GM13976 (cell line): ENCODE results near the gene VAPB.

Experiments used
- DNase-seq: peaks from one replicate; pipeline ENCODE4 v3.0.0; 2012; ENCODE audit warnings: low spot score
- CTCF ChIP-seq: IDR thresholded peaks from 2 replicates; pipeline ENCODE4 v1.5.1; 2012; ENCODE audit warnings: borderline replicate concordance, mild to moderate bottlenecking; ENCODE audit not compliant: insufficient read depth; ENCODE audit errors: extremely low read depth, missing control alignments, control extremely low read depth
- in situ Hi-C: fragments of 300-500 bp; cut with MboI; formaldehyde crosslinking; loops from one replicate; pipeline ENCODE4 v1.12.0; 2022; ENCODE audit warnings: low sequenced_read_pairs, mixed read lengths, inconsistent platforms; ENCODE audit not compliant: unreplicated experiment

The VAPB gene

GRCh38 chr20:58436868-58437645 is 48.0 kb downstream of the VAPB start:
- in situ Hi-C loops, result no loop called here
- no peak for DNase-seq
- TF ChIP-seq CTCF, result no peak

- DNase-seq, result no peak
- TF ChIP-seq CTCF, result no peak
- in situ Hi-C loops, result no loop called here
Observed at GRCh38 chr20:58438970-58439808, 50.2 kb downstream of the VAPB start.

- TF ChIP-seq CTCF, result no peak
- in situ Hi-C loops, result no loop called here
- DNase-seq, result no peak
Observed at GRCh38 chr20:58440021-58440767, 51.2 kb downstream of the VAPB start.

- in situ Hi-C loops, result no loop called here
- DNase-seq, result no peak
- no peak for TF ChIP-seq CTCF
Observed at GRCh38 chr20:58441723-58442122, 52.7 kb downstream of the VAPB start.

GRCh38 chr20:58444746-58445255 is 55.8 kb downstream of the VAPB start:
- no peak for TF ChIP-seq CTCF
- no peak for DNase-seq
- in situ Hi-C loops, result no loop called here

GRCh38 chr20:58446264-58446959 is 57.4 kb downstream of the VAPB start:
- in situ Hi-C loops, result no loop called here
- no peak for DNase-seq
- TF ChIP-seq CTCF, result no peak
